Brain microvascular endothelial cell (primary cell): ENCODE results near the gene TNS2.

Experiments
- DNase-seq: peaks from one replicate; pipeline ENCODE4 v3.0.0-alpha.2; 2020
- H3K27ac ChIP-seq: fragments of 250-450 bp; sonication (Bioruptor Pico); 2 replicates; pipeline ENCODE4 v1.5.1; 2020; ENCODE audit warnings: mild to moderate bottlenecking, moderate library complexity
- H3K27me3 ChIP-seq: fragments of 250-450 bp; sonication (Bioruptor Pico); replicated peaks from 2 replicates; pipeline ENCODE4 v1.5.1; 2020; ENCODE audit warnings: mild to moderate bottlenecking
- H3K36me3 ChIP-seq: fragments of 250-450 bp; sonication (Bioruptor Pico); replicated peaks from 2 replicates; pipeline ENCODE4 v1.5.1; 2020; ENCODE audit warnings: mild to moderate bottlenecking
- H3K4me3 ChIP-seq: 2 replicates; pipeline ENCODE4 v1.5.1; 2011; ENCODE audit warnings: low read depth, mild to moderate bottlenecking, control low read depth, low read length, moderate library complexity
- CTCF ChIP-seq: IDR thresholded peaks from 2 replicates; pipeline ENCODE4 v1.5.1; 2011; ENCODE audit warnings: low read depth, mild to moderate bottlenecking, moderate library complexity, low read length, control low read depth, inconsistent platforms; ENCODE audit errors: missing control alignments
- in situ Hi-C: cut with HindIII; loops from 2 replicates; pipeline ENCODE4 v1.10.0; 2017; ENCODE audit warnings: low sequenced_read_pairs, low pct_ligation_motif_present

The TNS2 gene

GRCh38 chr12:53051058-53051880 lies 1.4 kb downstream of the TNS2 start:
- in situ Hi-C loops, result no loop called here

GRCh38 chr12:53051881-53052412 lies 2.1 kb downstream of the TNS2 start:
- H3K36me3 ChIP-seq, result peaks cover 26% of the 10 kb centered on the region
- no peak overlapping the region for H3K27ac ChIP-seq
- in situ Hi-C loops, result no loop called here
- H3K4me3 ChIP-seq, result peak overlapping the region; percentile 62
- no peaks in the 10 kb centered on the region for H3K27me3 ChIP-seq
- no peak for DNase-seq
- TF ChIP-seq CTCF, result no peak

More at GRCh38 chr12:53051058-53051880, 1.4 kb downstream of the TNS2 start:
- Histone ChIP-seq H3K27ac (no peak overlapping the region), H3K27me3 (no peaks in the 10 kb centered on the region), H3K36me3 (peaks cover 22% of the 10 kb centered on the region), H3K4me3 (peak overlapping the region; percentile 62)
- TF ChIP-seq CTCF, result peak; percentile 44
- peak; percentile 63 for DNase-seq

- H3K36me3 ChIP-seq, result peaks cover 28% of the 10 kb centered on the region
- H3K27ac ChIP-seq, result no peak overlapping the region
- TF ChIP-seq CTCF, result peak; percentile 6
- no peak overlapping the region for H3K4me3 ChIP-seq
- DNase-seq, result peak; percentile 67
- H3K27me3 ChIP-seq, result no peaks in the 10 kb centered on the region
- in situ Hi-C loops, result no loop called here
Observed at GRCh38 chr12:53052419-53053217, 2.8 kb downstream of the TNS2 start.

- in situ Hi-C loops, result no loop called here
- Histone ChIP-seq H3K36me3 (peaks cover 34% of the 10 kb centered on the region), H3K4me3 (peak overlapping the region; percentile 67), H3K27ac (no peak overlapping the region), H3K27me3 (no peaks in the 10 kb centered on the region)
- TF ChIP-seq CTCF, result peak; percentile 86
- DNase-seq, result no peak
Observed at GRCh38 chr12:53053218-53054111, 3.6 kb downstream of the TNS2 start.

GRCh38 chr12:53054112-53054878 lies 4.4 kb downstream of the TNS2 start:
- H3K27me3 ChIP-seq, result no peaks in the 10 kb centered on the region
- TF ChIP-seq CTCF, result no peak
- no peak overlapping the region for H3K27ac ChIP-seq
- peak overlapping the region; percentile 67 for H3K4me3 ChIP-seq
- peaks cover 39% of the 10 kb centered on the region for H3K36me3 ChIP-seq
- in situ Hi-C loops, result no loop called here
- peak; percentile 68 for DNase-seq
